ENCODE results near the gene MYH7B. TPM values are rescaled to one million over a fixed set of nuclear protein-coding genes. Genes with fewer than 3 reads are reported as not detected.

Gene MYH7B
- polyA plus RNA-seq, 1 experiment = 0.01 TPM

GRCh38 chr20:34979366-34980153 lies 23.9 kb downstream of the MYH7B start:
- Histone ChIP-seq H3K36me3 (ENCODE audit: control insufficient read depth, insufficient read depth, low read length) (no peaks in the 10 kb centered on the region), H3K27me3 (ENCODE audit: control insufficient read depth, insufficient read depth, low read length) (peaks cover 4% of the 10 kb centered on the region), H3K4me3 (ENCODE audit: low read depth, low read length) (no peak overlapping the region)
- TF ChIP-seq, protein P1, sequence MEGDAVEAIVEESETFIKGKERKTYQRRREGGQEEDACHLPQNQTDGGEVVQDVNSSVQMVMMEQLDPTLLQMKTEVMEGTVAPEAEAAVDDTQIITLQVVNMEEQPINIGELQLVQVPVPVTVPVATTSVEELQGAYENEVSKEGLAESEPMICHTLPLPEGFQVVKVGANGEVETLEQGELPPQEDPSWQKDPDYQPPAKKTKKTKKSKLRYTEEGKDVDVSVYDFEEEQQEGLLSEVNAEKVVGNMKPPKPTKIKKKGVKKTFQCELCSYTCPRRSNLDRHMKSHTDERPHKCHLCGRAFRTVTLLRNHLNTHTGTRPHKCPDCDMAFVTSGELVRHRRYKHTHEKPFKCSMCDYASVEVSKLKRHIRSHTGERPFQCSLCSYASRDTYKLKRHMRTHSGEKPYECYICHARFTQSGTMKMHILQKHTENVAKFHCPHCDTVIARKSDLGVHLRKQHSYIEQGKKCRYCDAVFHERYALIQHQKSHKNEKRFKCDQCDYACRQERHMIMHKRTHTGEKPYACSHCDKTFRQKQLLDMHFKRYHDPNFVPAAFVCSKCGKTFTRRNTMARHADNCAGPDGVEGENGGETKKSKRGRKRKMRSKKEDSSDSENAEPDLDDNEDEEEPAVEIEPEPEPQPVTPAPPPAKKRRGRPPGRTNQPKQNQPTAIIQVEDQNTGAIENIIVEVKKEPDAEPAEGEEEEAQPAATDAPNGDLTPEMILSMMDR (IDR thresholded peaks at IDR 0.05; ENCODE audit: insufficient read depth, low read depth, low read length) = no peak
- ChIA-PET POLR2A (no interaction called here), CTCF (interaction anchor here (1.3 to 1.4 kb wide), 2 partner anchors 10 to 24 kb away, joined by 3 to 6 read pairs; partner anchors contain the start of genes GSS and MYH7B)
- DNase-seq (ENCODE audit: low read depth) = no peak

DNA sequence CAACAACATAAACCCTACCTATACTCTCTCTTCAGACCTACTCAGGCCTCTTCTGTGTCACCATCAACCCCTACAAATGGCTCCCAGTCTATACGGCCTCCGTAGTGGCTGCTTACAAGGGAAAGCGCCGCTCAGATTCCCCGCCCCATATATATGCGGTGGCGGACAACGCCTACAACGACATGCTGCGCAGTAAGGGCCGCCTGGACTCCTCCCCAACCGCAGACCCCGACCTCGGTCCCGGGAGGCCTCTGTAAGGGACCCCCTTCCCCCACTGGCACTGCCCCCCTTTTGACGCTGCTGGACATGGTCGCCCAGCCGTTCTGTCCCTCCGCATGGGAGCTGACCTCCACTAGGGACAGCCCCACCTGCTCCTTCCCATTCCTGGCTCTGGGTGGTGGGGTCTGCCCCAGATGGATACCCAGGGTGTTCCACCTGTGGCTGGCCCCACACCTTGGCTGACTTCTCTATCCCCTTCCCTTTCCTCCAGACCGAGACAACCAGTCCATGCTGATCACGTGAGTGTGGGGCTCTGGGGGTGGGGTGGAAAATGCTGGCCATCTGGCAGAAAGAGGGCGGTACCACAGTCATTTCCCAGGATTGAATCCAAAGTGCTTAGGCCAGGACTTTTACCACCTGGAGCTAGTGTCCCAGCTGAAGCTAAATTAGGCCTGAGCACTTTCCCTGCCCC lies 25.0 kb downstream of the MYH7B start:
- DNase-seq (ENCODE audit: low read depth) = no peak
- Histone ChIP-seq H3K4me3 (ENCODE audit: low read depth, low read length) (no peak overlapping the region), H3K27me3 (ENCODE audit: control insufficient read depth, insufficient read depth, low read length) (peaks cover 5% of the 10 kb centered on the region), H3K36me3 (ENCODE audit: control insufficient read depth, insufficient read depth, low read length) (no peaks in the 10 kb centered on the region)
- TF ChIP-seq, protein P1 (IDR thresholded peaks at IDR 0.05; ENCODE audit: insufficient read depth, low read depth, low read length) = no peak
- POLR2A ChIA-PET = no interaction called here
- CTCF ChIA-PET = interaction anchor here (1.4 kb wide), 1 partner anchor 25 kb away, joined by 3 read pairs; the partner anchor contains the start of genes GSS and MYH7B

DNA sequence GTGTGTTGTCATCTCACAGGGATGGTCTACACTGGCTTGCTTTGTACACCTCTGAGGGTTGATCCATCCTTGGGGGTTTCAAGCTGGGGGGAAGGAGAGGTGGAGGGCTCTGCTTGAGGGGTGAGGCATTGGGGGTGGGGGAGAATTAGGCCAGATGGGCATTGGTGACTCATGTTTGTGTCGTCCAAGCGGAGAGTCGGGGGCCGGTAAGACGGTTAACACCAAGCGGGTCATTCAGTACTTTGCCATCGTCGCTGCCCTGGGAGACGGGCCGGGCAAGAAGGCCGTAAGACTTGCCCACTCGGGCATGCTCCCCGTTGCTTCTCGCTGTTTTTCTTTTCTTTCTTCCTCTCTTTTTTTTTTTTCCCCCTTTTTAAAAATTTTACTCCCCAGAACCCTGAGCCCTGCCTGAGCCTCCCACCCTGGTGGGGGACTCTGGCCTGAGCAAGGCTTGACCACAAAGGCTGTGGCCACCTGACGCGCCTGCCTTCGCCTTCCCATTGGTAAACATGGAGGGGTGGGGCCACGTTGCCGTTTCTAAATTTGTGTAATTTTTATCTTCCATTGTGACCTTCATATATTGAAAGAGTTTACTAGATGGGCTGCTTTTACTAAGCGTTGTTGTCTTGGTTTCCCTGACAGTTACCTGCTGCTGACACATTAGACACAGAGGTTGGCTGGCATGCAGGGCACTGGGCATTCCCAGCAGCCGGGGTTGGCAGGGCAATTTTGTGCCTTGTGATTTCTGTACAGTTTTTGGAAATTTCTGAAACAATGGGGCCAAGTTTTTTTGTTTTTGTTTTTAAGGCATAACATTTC lies 26.8 kb downstream of the MYH7B start:
- CTCF ChIA-PET = no interaction called here
- no peak overlapping the region for H3K4me3 ChIP-seq (ENCODE audit: low read depth, low read length)
- POLR2A ChIA-PET = no interaction called here
- H3K36me3 ChIP-seq (ENCODE audit: control insufficient read depth, insufficient read depth, low read length) = no peaks in the 10 kb centered on the region
- TF ChIP-seq, protein P1 (IDR thresholded peaks at IDR 0.05; ENCODE audit: insufficient read depth, low read depth, low read length) = no peak
- DNase-seq (ENCODE audit: low read depth) = no peak
- H3K27me3 ChIP-seq (ENCODE audit: control insufficient read depth, insufficient read depth, low read length) = peaks cover 6% of the 10 kb centered on the region

- POLR2A ChIA-PET = no interaction called here
- DNase-seq (ENCODE audit: low read depth) = no peak
- Histone ChIP-seq H3K4me3 (ENCODE audit: low read depth, low read length) (no peak overlapping the region), H3K36me3 (ENCODE audit: control insufficient read depth, insufficient read depth, low read length) (no peaks in the 10 kb centered on the region), H3K27me3 (ENCODE audit: control insufficient read depth, insufficient read depth, low read length) (peaks cover 6% of the 10 kb centered on the region)
- CTCF ChIA-PET = interaction anchor here (0.5 kb wide), 1 partner anchor 13 kb away, joined by 3 read pairs; no protein-coding TSS in a partner anchor
- TF ChIP-seq, protein P1 (IDR thresholded peaks at IDR 0.05; ENCODE audit: insufficient read depth, low read depth, low read length) = no peak
Observed at GRCh38 chr20:34983089-34983820, 27.6 kb downstream of the MYH7B start.
